Measurements from ENCODE around the gene CMTM5. TPM values are rescaled to one million over a fixed set of nuclear protein-coding genes. Genes with fewer than 3 reads are reported as not detected.

The CMTM5 gene
- total RNA-seq, 1 donor from 2014 or later = not detected

DNA sequence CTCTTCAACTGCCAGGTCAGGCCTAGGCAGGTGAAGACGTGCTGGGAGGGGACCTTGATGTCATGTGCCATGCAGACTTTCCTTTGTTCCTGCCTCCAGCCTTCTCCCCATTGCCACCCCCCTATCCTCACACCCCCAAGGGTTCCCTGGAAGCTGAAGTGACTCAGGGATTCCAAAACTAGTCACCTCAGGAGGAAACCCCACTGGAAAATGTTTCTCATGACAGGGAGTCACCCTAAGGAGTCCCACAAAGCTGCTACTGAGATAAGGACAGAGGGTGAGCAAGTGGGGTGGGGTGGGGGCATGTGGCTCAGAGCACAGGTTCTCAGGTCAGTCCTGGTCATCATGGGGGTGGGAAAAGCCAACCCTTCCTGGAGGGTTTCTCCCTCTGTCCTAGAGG is 6.6 kb upstream of the CMTM5 start:
- H3K4me3 ChIP-seq (ENCODE audit: low read depth, low read length) = no peak overlapping the region
- TF ChIP-seq, protein P1, sequence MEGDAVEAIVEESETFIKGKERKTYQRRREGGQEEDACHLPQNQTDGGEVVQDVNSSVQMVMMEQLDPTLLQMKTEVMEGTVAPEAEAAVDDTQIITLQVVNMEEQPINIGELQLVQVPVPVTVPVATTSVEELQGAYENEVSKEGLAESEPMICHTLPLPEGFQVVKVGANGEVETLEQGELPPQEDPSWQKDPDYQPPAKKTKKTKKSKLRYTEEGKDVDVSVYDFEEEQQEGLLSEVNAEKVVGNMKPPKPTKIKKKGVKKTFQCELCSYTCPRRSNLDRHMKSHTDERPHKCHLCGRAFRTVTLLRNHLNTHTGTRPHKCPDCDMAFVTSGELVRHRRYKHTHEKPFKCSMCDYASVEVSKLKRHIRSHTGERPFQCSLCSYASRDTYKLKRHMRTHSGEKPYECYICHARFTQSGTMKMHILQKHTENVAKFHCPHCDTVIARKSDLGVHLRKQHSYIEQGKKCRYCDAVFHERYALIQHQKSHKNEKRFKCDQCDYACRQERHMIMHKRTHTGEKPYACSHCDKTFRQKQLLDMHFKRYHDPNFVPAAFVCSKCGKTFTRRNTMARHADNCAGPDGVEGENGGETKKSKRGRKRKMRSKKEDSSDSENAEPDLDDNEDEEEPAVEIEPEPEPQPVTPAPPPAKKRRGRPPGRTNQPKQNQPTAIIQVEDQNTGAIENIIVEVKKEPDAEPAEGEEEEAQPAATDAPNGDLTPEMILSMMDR (conservative IDR thresholded peaks at IDR 0.05; ENCODE audit: low read depth, low read length) = no peak
- no peak for DNase-seq (ENCODE audit: low read depth)

DNA sequence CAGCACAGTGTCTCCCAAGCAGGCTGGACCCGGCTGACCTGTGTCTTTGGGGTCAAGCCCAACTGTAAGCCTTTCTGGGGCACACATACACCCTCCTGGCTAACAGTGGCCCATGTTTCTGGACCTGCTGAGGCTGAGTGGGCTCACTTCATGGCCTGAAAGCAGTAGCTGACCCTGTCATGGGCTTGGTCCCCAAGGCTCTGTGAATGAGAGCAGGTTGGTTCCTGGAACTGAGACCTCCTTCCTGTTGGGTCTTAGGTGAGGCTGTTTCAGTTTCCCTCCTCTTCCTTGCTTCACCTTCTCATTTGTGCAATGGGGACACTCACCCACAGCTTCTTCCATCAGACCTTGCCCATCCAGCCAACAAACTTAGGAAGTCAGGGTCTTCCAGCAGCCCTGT is 5.0 kb upstream of the CMTM5 start:
- TF ChIP-seq, protein P1 (conservative IDR thresholded peaks at IDR 0.05; ENCODE audit: low read depth, low read length) = no peak
- no peak overlapping the region for H3K4me3 ChIP-seq (ENCODE audit: low read depth, low read length)

DNA sequence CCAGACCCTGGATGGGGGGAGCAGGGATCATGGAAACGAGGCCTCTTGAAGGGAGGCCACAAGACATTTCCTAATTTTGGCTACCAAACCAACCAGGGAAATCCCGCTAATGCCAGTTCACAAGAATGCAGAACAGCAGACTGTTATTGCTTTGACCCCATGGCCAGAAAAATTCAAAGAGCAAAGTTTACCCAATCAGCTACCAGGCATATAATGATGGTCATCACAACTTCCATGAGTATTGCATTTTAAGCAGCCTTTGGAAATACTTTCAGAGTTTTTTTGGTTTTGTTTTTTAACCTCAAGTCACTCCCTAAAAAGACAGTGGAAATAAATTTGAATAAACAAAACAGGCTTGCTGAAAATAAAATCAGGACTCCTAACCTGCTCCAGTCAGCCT is 4.3 kb upstream of the CMTM5 start, which contains the start of gene IL25:
IL25 (plus strand) TSS at position 301 of the 400 bp plus-strand sequence.
- TF ChIP-seq, protein P1 (conservative IDR thresholded peaks at IDR 0.05; ENCODE audit: low read depth, low read length) = no peak
- H3K4me3 ChIP-seq (ENCODE audit: low read depth, low read length) = no peak within 1 kb of the TSS

More for the DNA sequence above, 5.0 kb upstream of the CMTM5 start:
- DNase-seq (ENCODE audit: low read depth) = no peak

DNA sequence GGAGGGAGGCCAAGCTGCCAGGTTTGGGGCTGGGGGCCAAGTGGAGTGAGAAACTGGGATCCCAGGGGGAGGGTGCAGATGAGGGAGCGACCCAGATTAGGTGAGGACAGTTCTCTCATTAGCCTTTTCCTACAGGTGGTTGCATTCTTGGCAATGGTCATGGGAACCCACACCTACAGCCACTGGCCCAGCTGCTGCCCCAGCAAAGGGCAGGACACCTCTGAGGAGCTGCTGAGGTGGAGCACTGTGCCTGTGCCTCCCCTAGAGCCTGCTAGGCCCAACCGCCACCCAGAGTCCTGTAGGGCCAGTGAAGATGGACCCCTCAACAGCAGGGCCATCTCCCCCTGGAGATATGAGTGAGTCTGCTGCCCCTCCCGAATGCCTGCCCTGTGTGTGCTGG is 3.8 kb upstream of the CMTM5 start:
- H3K4me3 ChIP-seq (ENCODE audit: low read depth, low read length) = no peak overlapping the region
- TF ChIP-seq, protein P1 (conservative IDR thresholded peaks at IDR 0.05; ENCODE audit: low read depth, low read length) = no peak

More for the DNA sequence above, 4.3 kb upstream of the CMTM5 start, which contains the start of gene IL25:
- no peak for DNase-seq (ENCODE audit: low read depth)

DNA sequence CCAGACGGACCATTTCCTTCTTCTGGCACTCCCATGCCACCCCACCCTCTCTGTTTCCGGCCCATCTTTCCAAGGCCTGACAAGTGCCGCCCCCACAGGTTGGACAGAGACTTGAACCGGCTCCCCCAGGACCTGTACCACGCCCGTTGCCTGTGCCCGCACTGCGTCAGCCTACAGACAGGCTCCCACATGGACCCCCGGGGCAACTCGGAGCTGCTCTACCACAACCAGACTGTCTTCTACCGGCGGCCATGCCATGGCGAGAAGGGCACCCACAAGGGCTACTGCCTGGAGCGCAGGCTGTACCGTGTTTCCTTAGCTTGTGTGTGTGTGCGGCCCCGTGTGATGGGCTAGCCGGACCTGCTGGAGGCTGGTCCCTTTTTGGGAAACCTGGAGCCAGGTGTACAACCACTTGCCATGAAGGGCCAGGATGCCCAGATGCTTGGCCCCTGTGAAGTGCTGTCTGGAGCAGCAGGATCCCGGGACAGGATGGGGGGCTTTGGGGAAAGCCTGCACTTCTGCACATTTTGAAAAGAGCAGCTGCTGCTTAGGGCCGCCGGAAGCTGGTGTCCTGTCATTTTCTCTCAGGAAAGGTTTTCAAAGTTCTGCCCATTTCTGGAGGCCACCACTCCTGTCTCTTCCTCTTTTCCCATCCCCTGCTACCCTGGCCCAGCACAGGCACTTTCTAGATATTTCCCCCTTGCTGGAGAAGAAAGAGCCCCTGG is 1.2 kb upstream of the CMTM5 start:
- TF ChIP-seq, protein P1 (conservative IDR thresholded peaks at IDR 0.05; ENCODE audit: low read depth, low read length) = no peak
- H3K4me3 ChIP-seq (ENCODE audit: low read depth, low read length) = no peak overlapping the region
- no peak for DNase-seq (ENCODE audit: low read depth)

More for the DNA sequence above, 3.8 kb upstream of the CMTM5 start:
- no peak for DNase-seq (ENCODE audit: low read depth)

DNA sequence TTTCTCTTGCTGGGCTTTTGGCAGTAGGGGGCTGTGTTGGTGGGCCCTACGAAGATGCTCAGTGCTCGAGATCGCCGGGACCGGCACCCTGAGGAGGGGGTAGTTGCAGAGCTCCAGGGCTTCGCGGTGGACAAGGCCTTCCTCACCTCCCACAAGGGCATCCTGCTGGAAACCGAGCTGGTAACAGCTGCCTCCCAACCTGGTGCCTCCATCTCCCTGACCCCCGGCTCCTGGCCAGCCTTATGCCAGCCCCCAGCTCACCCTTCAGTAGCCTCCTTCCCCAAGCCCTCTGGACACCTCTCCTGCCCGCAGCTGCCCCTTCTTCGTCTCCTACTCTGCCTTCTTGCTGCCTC is 328 bp downstream of the CMTM5 start:
- H3K4me3 ChIP-seq (ENCODE audit: low read depth, low read length) = no peak overlapping the region
- TF ChIP-seq, protein P1 (conservative IDR thresholded peaks at IDR 0.05; ENCODE audit: low read depth, low read length) = no peak
- no peak for DNase-seq (ENCODE audit: low read depth)
